SJCRH30 (cell line): ENCODE data around the gene C12orf57. TPM values are rescaled to one million over a fixed set of nuclear protein-coding genes. Genes with fewer than 3 reads are reported as not detected.

Experiments used
- total RNA-seq: library from RNA; depleted of rRNA; stranded (reverse); fragments of >200 nt; shearing (Covaris generic); gene quantifications from 2 replicates; pipeline ENCODE4 v1.2.3, GENCODE V29; 2014; rRNA removed

Gene C12orf57
- total RNA-seq, 1 experiment from 2014 or later = 193 TPM

Other genes starting within 250 kb of the C12orf57 start
- 0.15 and 0.28 TPM in 2 replicates for gene PIANP, start 243.2 kb upstream of the C12orf57 start, total RNA-seq
- gene COPS7A, start 220.0 kb upstream of the C12orf57 start, total RNA-seq = 34.1 and 35.9 TPM in 2 replicates
- 161 and 175 TPM in 2 replicates for gene MLF2, start 190.9 kb upstream of the C12orf57 start, total RNA-seq
- gene PTMS, start 177.7 kb upstream of the C12orf57 start, total RNA-seq = 84.2 and 89.9 TPM in 2 replicates
- 0.16 TPM in 1 of 2 replicates, not detected in the other for gene LAG3, start 171.5 kb upstream of the C12orf57 start, total RNA-seq
- gene CD4, start 154.5 kb upstream of the C12orf57 start, total RNA-seq = not detected in 2 replicates
- gene GPR162, start 122.2 kb upstream of the C12orf57 start, total RNA-seq = 2.2 and 3.5 TPM in 2 replicates
- gene P3H3, start 115.6 kb upstream of the C12orf57 start, total RNA-seq = 13.7 and 19.3 TPM in 2 replicates
- gene GNB3, start 103.1 kb upstream of the C12orf57 start, total RNA-seq = 2.2 and 3.2 TPM in 2 replicates
- 96.8 and 104 TPM in 2 replicates for gene CDCA3, start 92.7 kb upstream of the C12orf57 start, total RNA-seq
- 76.7 and 78.0 TPM in 2 replicates for gene USP5, start 91.9 kb upstream of the C12orf57 start, total RNA-seq
- gene TPI1, start 76.5 kb upstream of the C12orf57 start, total RNA-seq = 1,296 and 1,386 TPM in 2 replicates
- gene SPSB2, start 70.7 kb upstream of the C12orf57 start, total RNA-seq = 2.6 and 3.7 TPM in 2 replicates
- gene LRRC23, start 39.2 kb upstream of the C12orf57 start, total RNA-seq = 3.6 and 3.8 TPM in 2 replicates
- gene ENO2, start 29.4 kb upstream of the C12orf57 start, total RNA-seq = 1.8 and 2.1 TPM in 2 replicates
- gene ATN1, start 16.1 kb upstream of the C12orf57 start, total RNA-seq = 13.2 and 14.2 TPM in 2 replicates
- gene RNU7-1, start 206 bp upstream of the C12orf57 start, total RNA-seq = not detected in 2 replicates
- gene PTPN6, start 7.3 kb downstream of the C12orf57 start, total RNA-seq = 0.18 and 0.38 TPM in 2 replicates
- gene PHB2, start 26.6 kb downstream of the C12orf57 start, total RNA-seq = 310 and 322 TPM in 2 replicates
- 54.9 and 57.7 TPM in 2 replicates for gene EMG1, start 26.9 kb downstream of the C12orf57 start, total RNA-seq
- 19.6 and 19.9 TPM in 2 replicates for gene LPCAT3, start 74.5 kb downstream of the C12orf57 start, total RNA-seq
- gene C1S, start 116.7 kb downstream of the C12orf57 start, total RNA-seq = 0.61 TPM in 1 of 2 replicates, not detected in the other
- gene C1R, start 148.4 kb downstream of the C12orf57 start, total RNA-seq = 1.5 and 3.4 TPM in 2 replicates
- gene C1RL, start 165.2 kb downstream of the C12orf57 start, total RNA-seq = 4.0 and 4.7 TPM in 2 replicates
- not detected in 2 replicates for gene RBP5, start 184.9 kb downstream of the C12orf57 start, total RNA-seq
- 6.5 and 6.9 TPM in 2 replicates for gene CLSTN3, start 186.3 kb downstream of the C12orf57 start, total RNA-seq
- 27.4 and 29.7 TPM in 2 replicates for gene PEX5, start 245.7 kb downstream of the C12orf57 start, total RNA-seq